HL-60 (cell line): Measurements from ENCODE around the gene PICALM.

Experiments used
- DNase-seq, 2 experiments: peaks; one replicate each; pipeline ENCODE4 v3.0.0-alpha.2; 2010 to 2020; ENCODE audit warnings: low read depth in 1 of 2, low spot score in 1 of 2
- H3K27ac ChIP-seq: fragments of 250-450 bp; sonication (Bioruptor Pico); replicated peaks from 2 replicates; pipeline ENCODE4 v1.5.1; 2020; ENCODE audit warnings: mild to moderate bottlenecking, moderate library complexity
- H3K27me3 ChIP-seq: fragments of 250-450 bp; sonication (Bioruptor Pico); 2 replicates; pipeline ENCODE4 v1.5.1; 2021; ENCODE audit warnings: mild to moderate bottlenecking, moderate library complexity; ENCODE audit not compliant: insufficient read depth, poor library complexity, severe bottlenecking
- H3K4me3 ChIP-seq: replicated peaks from 2 replicates; pipeline ENCODE4 v1.5.1; 2011; ENCODE audit warnings: mild to moderate bottlenecking, control low read depth, low read length; ENCODE audit not compliant: insufficient read depth
- CTCF ChIP-seq: IDR thresholded peaks from one replicate; pipeline ENCODE4 v1.5.1; 2011; ENCODE audit warnings: low read length, control low read depth, inconsistent platforms; ENCODE audit not compliant: insufficient read depth
- GABPA ChIP-seq: IDR thresholded peaks from 2 replicates; pipeline ENCODE4 v1.6.1; 2012; ENCODE audit warnings: low read depth
- POLR2AphosphoS5 ChIP-seq: IDR thresholded peaks from 2 replicates; pipeline ENCODE4 v1.6.1; 2012; ENCODE audit warnings: low read depth
- REST ChIP-seq: IDR thresholded peaks from 2 replicates; pipeline ENCODE4 v1.6.1; 2012; ENCODE audit warnings: low read depth; ENCODE audit not compliant: insufficient replicate concordance
- SPI1 ChIP-seq: IDR thresholded peaks from 2 replicates; pipeline ENCODE4 v1.6.1; 2012; ENCODE audit warnings: low read depth, mild to moderate bottlenecking, borderline replicate concordance
- long read RNA-seq: library from polyadenylated mRNA; unstranded; transcript quantifications from one replicate; pipeline ENCODE4 v2.0.0, GENCODE V29; 2020

PICALM gene
- long read RNA-seq, partial matches to known transcripts: 6 of 13 reads
- long read RNA-seq, other reads (novel, unspliced or antisense): 6 of 13 reads

GRCh38 chr11:86068951-86069407, at the start of gene PICALM:
Gene PICALM (minus strand): TSS chr11:86069084. CDS start chr11:86068780, 304 bp downstream.
- TF ChIP-seq CTCF (no peak), GABPA (no peak), POLR2AphosphoS5 (peak; percentile 55; the same call in 1 of the 2 replicates), SPI1 (peak; percentile 80; the same call in 1 of the 2 replicates), REST (no peak)
- Histone ChIP-seq H3K4me3 (peak within 1 kb of the TSS; percentile 95), H3K27ac (peak within 1 kb of the TSS; percentile 93), H3K27me3 (no peaks in the 10 kb centered on the region)
- peak; percentile 98 for DNase-seq

GRCh38 chr11:86118253-86118652, 49.4 kb upstream of the PICALM start:
- Histone ChIP-seq H3K27ac (no peak overlapping the region), H3K4me3 (no peak overlapping the region), H3K27me3 (no peaks in the 10 kb centered on the region)
- no peak for TF ChIP-seq REST
- no peak for TF ChIP-seq GABPA
- no peak for TF ChIP-seq POLR2AphosphoS5
- TF ChIP-seq CTCF: no peak
- TF ChIP-seq SPI1: no peak
- DNase-seq: no peak

GRCh38 chr11:86117712-86118063, 48.8 kb upstream of the PICALM start:
- TF ChIP-seq POLR2AphosphoS5 (no peak), SPI1 (no peak), GABPA (no peak), REST (no peak), CTCF (no peak)
- H3K27me3 ChIP-seq: no peaks in the 10 kb centered on the region
- no peak for DNase-seq
- H3K27ac ChIP-seq: no peak overlapping the region
- H3K4me3 ChIP-seq: no peak overlapping the region
